ENCODE data around the gene NPAS3.

Gene NPAS3

DNA sequence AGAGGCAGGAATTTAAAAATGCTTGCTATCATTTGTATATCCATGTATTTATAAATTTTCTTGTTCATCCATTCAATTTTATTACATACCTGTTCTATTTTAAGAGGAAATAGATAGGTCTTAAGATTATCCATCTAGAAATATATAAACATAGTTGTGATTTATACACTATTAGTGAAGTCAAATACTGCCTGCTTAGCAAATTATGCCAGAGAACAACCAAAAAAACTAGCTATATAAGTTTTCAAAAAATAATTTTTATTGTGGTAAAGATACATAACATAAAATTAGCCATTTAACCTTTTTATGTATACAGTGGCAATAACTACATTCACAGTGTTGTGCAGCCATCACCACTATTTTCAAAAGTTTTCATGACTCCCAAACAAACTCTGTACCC lies 237.3 kb downstream of the NPAS3 start (continued):
- TF ChIP-seq ZBTB44 (tag by site-specific recombination; IDR thresholded peaks at IDR 0.05) (no peak), ZNF600 (tag by site-specific recombination; IDR thresholded peaks at IDR 0.05) (no peak), REPIN1 (tag by site-specific recombination; IDR thresholded peaks at IDR 0.05; ENCODE audit: low read depth) (no peak), KLF1 (tag by site-specific recombination; IDR thresholded peaks at IDR 0.05) (no peak), ZBTB7A (tag by site-specific recombination; IDR thresholded peaks at IDR 0.05; ENCODE audit: low read depth) (no peak), EGR2 (tag by site-specific recombination; IDR thresholded peaks at IDR 0.05; ENCODE audit: low read depth) (no peak)

- TF ChIP-seq ZNF354C (tag by site-specific recombination; IDR thresholded peaks at IDR 0.05; ENCODE audit: borderline replicate concordance, low read depth) (no peak), ZNF654 (tag by site-specific recombination; IDR thresholded peaks at IDR 0.05; ENCODE audit: low read depth) (peak; percentile 55), ZNF560 (tag by site-specific recombination; IDR thresholded peaks at IDR 0.05; ENCODE audit: borderline replicate concordance) (no peak), CTCF (tag by site-specific recombination; IDR thresholded peaks at IDR 0.05) (peak; percentile 58; the same call in 1 of the 2 replicates), GFI1B (tag by site-specific recombination; IDR thresholded peaks at IDR 0.05) (no peak)
- POLR2A ChIA-PET: no interaction called here
- no peaks in the 10 kb centered on the region for H3K9me3 ChIP-seq (ENCODE audit: control insufficient read depth, insufficient read depth, low read depth, low read length)
- H3K27ac ChIP-seq (ENCODE audit: extremely low read depth, low read depth, low read length): no peak overlapping the region
- no peaks in the 10 kb centered on the region for H3K36me3 ChIP-seq (ENCODE audit: control insufficient read depth in 2 of 2, insufficient read depth in 1 of 2, low read length in 2 of 2)
- no peaks in the 10 kb centered on the region for H3K4me1 ChIP-seq (ENCODE audit: control insufficient read depth, insufficient read depth, low read length)
- no peak overlapping the region for H3K4me3 ChIP-seq (ENCODE audit: low read depth, low read length)
- CTCF ChIA-PET: no interaction called here
Observed at GRCh38 chr14:33184587-33184986, 245.9 kb downstream of the NPAS3 start.

DNA sequence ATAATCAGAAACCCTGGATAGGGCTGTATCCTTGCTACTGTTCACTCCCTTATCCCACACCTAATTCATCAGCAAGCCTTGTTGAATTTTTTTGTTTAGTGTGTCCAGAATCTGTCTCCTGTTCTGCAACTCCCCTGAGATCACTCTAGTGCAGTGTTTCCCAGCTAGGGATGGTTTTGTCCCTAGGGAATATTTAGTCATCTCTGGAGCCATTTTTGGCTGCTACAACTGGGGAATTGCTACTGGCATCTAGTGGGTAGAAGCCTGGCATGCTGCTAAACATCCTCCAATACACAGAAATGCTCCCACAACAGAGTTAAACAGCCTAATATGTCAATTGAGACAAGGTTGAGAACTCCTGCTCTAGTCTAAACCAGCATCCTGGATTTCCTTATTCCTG lies 248.0 kb downstream of the NPAS3 start:
- no peak overlapping the region for H3K4me3 ChIP-seq (ENCODE audit: low read depth, low read length)
- POLR2A ChIA-PET: no interaction called here
- H3K27ac ChIP-seq (ENCODE audit: extremely low read depth, low read depth, low read length): no peak overlapping the region
- no peaks in the 10 kb centered on the region for H3K9me3 ChIP-seq (ENCODE audit: control insufficient read depth, insufficient read depth, low read depth, low read length)
- H3K36me3 ChIP-seq (ENCODE audit: control insufficient read depth in 2 of 2, insufficient read depth in 1 of 2, low read length in 2 of 2): no peaks in the 10 kb centered on the region
- H3K4me1 ChIP-seq (ENCODE audit: control insufficient read depth, insufficient read depth, low read length): no peaks in the 10 kb centered on the region
- CTCF ChIA-PET: no interaction called here
- TF ChIP-seq, protein P1, sequence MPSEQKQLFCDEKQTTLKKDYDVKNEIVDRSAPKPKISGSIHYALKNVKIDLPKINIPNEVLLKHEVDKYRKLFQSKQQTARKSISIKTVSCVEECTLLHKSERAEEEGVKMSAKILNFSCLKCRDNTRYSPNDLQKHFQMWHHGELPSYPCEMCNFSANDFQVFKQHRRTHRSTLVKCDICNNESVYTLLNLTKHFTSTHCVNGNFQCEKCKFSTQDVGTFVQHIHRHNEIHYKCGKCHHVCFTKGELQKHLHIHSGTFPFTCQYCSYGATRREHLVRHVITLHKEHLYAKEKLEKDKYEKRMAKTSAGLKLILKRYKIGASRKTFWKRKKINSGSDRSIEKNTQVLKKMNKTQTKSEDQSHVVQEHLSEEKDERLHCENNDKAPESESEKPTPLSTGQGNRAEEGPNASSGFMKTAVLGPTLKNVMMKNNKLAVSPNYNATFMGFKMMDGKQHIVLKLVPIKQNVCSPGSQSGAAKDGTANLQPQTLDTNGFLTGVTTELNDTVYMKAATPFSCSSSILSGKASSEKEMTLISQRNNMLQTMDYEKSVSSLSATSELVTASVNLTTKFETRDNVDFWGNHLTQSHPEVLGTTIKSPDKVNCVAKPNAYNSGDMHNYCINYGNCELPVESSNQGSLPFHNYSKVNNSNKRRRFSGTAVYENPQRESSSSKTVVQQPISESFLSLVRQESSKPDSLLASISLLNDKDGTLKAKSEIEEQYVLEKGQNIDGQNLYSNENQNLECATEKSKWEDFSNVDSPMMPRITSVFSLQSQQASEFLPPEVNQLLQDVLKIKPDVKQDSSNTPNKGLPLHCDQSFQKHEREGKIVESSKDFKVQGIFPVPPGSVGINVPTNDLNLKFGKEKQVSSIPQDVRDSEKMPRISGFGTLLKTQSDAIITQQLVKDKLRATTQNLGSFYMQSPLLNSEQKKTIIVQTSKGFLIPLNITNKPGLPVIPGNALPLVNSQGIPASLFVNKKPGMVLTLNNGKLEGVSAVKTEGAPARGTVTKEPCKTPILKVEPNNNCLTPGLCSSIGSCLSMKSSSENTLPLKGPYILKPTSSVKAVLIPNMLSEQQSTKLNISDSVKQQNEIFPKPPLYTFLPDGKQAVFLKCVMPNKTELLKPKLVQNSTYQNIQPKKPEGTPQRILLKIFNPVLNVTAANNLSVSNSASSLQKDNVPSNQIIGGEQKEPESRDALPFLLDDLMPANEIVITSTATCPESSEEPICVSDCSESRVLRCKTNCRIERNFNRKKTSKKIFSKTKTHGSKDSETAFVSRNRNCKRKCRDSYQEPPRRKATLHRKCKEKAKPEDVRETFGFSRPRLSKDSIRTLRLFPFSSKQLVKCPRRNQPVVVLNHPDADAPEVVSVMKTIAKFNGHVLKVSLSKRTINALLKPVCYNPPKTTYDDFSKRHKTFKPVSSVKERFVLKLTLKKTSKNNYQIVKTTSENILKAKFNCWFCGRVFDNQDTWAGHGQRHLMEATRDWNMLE (tag by site-specific recombination; conservative IDR thresholded peaks at IDR 0.05; ENCODE audit: low read depth): no peak
- TF ChIP-seq SETDB1 (IDR thresholded peaks at IDR 0.05; ENCODE audit: insufficient read length, low read length) (no peak), WT1 (tag by site-specific recombination; IDR thresholded peaks at IDR 0.05) (no peak), ZNF530 (tag by site-specific recombination; IDR thresholded peaks at IDR 0.05; ENCODE audit: low read depth) (no peak), ZBTB10 (tag by site-specific recombination; IDR thresholded peaks at IDR 0.05) (no peak)
- TF ChIP-seq, protein P2, sequence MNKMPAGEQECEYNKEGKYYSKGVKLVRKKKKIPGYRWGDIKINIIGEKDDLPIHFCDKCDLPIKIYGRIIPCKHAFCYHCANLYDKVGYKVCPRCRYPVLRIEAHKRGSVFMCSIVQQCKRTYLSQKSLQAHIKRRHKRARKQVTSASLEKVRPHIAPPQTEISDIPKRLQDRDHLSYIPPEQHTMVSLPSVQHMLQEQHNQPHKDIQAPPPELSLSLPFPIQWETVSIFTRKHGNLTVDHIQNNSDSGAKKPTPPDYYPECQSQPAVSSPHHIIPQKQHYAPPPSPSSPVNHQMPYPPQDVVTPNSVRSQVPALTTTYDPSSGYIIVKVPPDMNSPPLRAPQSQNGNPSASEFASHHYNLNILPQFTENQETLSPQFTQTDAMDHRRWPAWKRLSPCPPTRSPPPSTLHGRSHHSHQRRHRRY (tag by site-specific recombination; IDR thresholded peaks at IDR 0.05): no peak
